Neutrophil (primary cell): ENCODE results near the gene ZNF738.

Source experiments
- H3K27ac ChIP-seq: fragments of 200-600 bp; sonication (generic); 2 replicates; pipeline ENCODE4 v1.5.1; 2016; ENCODE audit warnings: mild to moderate bottlenecking, moderate library complexity
- H3K27me3 ChIP-seq: fragments of 200-600 bp; sonication (generic); 2 replicates; pipeline ENCODE4 v1.6.0; 2016; ENCODE audit warnings: mild to moderate bottlenecking
- H3K36me3 ChIP-seq: fragments of 200-600 bp; sonication (generic); 2 replicates; pipeline ENCODE4 v1.5.1; 2017
- H3K4me1 ChIP-seq, 2 experiments: fragments of 200-600 bp in 1 of 2; sonication (generic) in 1 of 2; 1 replicate in 1 of 2; 2 replicates in 1 of 2; pipeline versions ENCODE4 v1.5.1 to v1.6.1; 2013 to 2016; ENCODE audit warnings: low read depth in 1 of 2, low read length in 1 of 2, mild to moderate bottlenecking in 1 of 2, moderate library complexity in 1 of 2; ENCODE audit not compliant: control insufficient read depth in 1 of 2, insufficient read depth in 1 of 2
- H3K4me3 ChIP-seq, 2 experiments: fragments of 200-600 bp in 1 of 2; sonication (generic) in 1 of 2; 1 replicate in 1 of 2; 2 replicates in 1 of 2; pipeline ENCODE4 v1.5.1; 2013 to 2016; ENCODE audit warnings: low read depth in 1 of 2, low read length in 1 of 2, mild to moderate bottlenecking in 1 of 2, moderate library complexity in 1 of 2
- H3K9me3 ChIP-seq: fragments of 200-600 bp; sonication (generic); 2 replicates; pipeline ENCODE4 v1.5.1; 2016
- TF ChIP-seq, protein P1 (sequence below): fragments of 200-600 bp; sonication (generic); IDR thresholded peaks from 2 replicates; pipeline ENCODE4 v1.5.1; 2016; ENCODE audit warnings: antibody characterized with exemption

The ZNF738 gene

DNA sequence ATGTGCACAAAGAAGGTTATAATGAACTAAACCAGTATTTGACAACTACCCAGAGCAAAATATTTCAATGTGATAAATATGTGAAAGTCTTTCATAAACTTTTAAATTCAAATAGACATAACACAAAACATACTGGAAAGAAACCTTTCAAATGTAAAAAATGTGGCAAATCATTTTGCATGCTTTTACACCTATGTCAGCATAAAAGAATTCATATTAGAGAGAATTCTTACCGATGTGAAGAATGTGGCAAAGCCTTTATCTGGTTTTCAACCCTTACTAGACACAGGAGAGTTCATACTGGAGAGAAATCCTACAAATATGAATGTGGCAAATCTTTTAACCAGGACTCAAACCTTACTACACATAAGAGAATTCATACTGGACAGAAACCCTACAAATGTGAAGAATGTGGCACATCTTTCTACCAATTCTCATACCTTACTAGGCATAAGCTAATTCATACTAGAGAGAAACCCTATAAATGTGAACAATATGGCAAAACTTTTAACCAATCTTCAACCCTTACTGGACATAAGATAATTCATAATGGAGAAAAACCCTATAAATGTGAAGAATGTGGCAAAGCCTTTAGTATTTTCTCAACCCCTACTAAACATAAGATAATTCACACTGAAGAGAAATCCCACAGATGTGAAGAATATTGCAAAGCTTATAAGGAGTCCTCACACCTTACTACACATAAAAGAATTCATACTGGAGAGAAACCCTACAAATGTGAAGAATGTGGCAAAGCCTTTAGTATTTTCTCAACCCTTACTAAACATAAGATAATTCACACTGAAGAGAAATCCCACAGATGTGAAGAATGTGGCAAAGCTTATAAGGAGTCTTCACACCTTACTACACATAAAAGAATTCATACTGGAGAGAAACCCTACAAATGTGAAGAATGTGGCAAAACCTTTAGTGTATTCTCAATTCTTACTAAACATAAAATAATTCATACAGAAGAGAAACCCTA, 64.5 kb downstream of the ZNF738 start:
- H3K4me3 ChIP-seq = no peak overlapping the region
- H3K36me3 ChIP-seq = peaks cover 3% of the 10 kb centered on the region
- H3K27ac ChIP-seq = no peak overlapping the region
- H3K4me1 ChIP-seq = no peaks in the 10 kb centered on the region
- TF ChIP-seq, protein P1, sequence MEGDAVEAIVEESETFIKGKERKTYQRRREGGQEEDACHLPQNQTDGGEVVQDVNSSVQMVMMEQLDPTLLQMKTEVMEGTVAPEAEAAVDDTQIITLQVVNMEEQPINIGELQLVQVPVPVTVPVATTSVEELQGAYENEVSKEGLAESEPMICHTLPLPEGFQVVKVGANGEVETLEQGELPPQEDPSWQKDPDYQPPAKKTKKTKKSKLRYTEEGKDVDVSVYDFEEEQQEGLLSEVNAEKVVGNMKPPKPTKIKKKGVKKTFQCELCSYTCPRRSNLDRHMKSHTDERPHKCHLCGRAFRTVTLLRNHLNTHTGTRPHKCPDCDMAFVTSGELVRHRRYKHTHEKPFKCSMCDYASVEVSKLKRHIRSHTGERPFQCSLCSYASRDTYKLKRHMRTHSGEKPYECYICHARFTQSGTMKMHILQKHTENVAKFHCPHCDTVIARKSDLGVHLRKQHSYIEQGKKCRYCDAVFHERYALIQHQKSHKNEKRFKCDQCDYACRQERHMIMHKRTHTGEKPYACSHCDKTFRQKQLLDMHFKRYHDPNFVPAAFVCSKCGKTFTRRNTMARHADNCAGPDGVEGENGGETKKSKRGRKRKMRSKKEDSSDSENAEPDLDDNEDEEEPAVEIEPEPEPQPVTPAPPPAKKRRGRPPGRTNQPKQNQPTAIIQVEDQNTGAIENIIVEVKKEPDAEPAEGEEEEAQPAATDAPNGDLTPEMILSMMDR = no peak
- no peaks in the 10 kb centered on the region for H3K27me3 ChIP-seq
- H3K9me3 ChIP-seq = peaks cover 75% of the 10 kb centered on the region
